GM21390 (cell line): ENCODE data around the gene SF3B2.
"Not testable (repeated sequence)": the region's sequence is repeated elsewhere in the genome, so short reads cannot be mapped to it uniquely, and the experiment has no call there.

Experiments
- ATAC-seq: cut with Tn5 transposase; IDR thresholded peaks from one replicate; pipeline ENCODE4 v1.9.1; 2021; ENCODE audit not compliant: unreplicated experiment

The SF3B2 gene

DNA sequence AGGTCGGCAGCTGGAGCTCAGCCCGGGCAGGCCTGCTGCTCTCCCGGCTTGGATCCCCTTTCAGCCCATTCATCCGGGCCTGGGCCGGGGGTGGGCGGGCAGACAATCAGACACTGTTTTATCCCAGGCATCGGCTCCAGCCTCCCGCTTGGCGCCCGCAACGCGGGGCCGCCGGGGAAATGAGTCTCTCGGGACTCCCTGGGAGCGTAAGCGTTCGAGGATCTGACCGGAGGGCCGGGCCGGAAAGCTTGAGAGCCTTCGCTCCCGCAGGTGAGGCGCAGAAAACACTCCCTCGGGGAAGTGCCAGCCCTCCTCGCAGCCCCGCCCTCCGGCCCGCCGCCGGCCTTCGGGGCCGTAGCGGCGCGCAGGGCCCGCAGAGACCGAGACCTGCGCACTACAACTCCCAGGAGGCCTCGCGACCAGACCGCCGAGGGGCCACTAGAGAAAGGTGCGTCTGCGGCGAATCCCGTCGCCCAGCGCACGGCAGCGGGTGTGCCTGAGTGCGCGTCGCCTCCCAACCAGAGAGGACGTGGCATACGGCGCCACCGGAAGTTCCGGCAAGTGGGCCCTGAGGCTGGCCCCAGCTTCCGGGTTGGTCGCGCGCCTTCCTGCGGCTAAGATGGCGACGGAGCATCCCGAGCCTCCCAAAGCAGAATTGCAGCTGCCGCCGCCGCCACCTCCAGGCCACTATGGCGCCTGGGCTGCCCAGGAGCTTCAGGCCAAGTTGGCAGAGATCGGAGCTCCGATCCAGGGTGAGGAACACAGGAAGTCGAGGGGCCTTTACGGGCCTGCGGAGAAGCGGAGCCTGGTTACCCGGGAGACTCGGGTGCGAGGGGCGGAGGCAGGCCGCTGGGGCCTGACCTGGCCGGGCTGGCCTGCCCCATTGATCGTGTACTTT is at the start of gene SF3B2:
TSS of gene SF3B2 (plus strand) at position 599 of the 898 bp plus-strand sequence. CDS start at position 620, 21 bp downstream.
- ATAC-seq, result peak; percentile 91

GRCh38 chr11:66002648-66003225 is 49.4 kb upstream of the SF3B2 start:
- peak; percentile 57 for ATAC-seq

- no peak for ATAC-seq
Observed at GRCh38 chr11:66003291-66003690, 48.9 kb upstream of the SF3B2 start.

- no peak for ATAC-seq
Observed at GRCh38 chr11:66004186-66004585, 48.0 kb upstream of the SF3B2 start.

- ATAC-seq, result no peak
Observed at GRCh38 chr11:66006134-66006890, 45.9 kb upstream of the SF3B2 start.

- no peak for ATAC-seq
Observed at GRCh38 chr11:66006891-66007176, 45.3 kb upstream of the SF3B2 start.

GRCh38 chr11:66007201-66007634 is 44.9 kb upstream of the SF3B2 start:
- ATAC-seq, result no peak

GRCh38 chr11:66008095-66008467 is 44.1 kb upstream of the SF3B2 start:
- ATAC-seq, result no peak

DNA sequence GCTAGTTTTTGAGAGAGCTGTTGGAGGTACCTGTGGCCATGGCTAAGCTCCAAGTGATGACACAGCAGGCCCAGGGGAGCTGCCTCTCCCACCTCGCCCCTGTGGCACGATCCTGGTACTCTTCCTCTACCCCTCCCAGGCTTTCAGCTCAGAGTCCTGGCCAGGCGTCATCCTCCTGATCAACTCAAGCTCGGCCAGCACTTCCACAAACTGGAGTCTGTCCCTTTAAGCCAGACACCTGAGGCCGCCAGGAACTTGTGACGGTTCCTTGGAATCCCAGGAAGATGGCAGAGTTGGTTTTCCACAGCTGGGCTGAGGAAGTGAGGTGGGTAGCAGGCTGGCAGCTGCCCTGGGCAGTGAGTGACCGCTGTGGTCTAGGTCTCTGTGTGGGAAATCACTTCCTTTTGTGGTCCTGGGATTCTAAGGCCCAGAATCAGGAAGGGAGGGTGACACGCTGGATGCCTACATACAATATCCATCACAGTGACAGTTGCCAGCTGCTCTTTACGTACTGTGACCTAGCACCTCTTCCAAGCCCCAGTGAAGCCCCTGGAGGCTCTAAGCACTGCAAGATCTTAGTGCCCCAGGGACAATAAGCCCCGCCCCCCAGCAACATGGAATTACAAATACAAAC is 43.6 kb upstream of the SF3B2 start:
- no peak for ATAC-seq

DNA sequence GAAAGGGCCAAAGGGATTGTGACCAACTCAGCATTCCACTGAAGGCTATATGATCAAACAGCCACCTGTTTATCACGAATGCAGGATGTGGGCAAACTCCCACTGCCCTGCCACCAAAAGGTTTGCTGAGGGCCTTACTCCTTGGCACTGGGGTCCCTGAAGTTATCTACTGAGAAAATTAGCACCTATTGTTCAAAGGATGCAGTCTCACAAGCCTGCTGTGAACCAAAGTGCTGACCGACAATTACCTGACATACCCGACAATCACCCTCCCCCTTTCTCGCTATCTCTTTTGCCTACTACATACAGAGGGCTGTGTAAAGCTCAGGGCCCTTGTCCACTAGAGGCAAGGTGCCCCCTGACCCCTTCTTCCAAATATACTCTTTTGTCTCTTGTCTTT is 42.1 kb upstream of the SF3B2 start:
- not testable (repeated sequence) for ATAC-seq

- ATAC-seq, result no peak
Observed at GRCh38 chr11:66011239-66011784, 40.9 kb upstream of the SF3B2 start.

DNA sequence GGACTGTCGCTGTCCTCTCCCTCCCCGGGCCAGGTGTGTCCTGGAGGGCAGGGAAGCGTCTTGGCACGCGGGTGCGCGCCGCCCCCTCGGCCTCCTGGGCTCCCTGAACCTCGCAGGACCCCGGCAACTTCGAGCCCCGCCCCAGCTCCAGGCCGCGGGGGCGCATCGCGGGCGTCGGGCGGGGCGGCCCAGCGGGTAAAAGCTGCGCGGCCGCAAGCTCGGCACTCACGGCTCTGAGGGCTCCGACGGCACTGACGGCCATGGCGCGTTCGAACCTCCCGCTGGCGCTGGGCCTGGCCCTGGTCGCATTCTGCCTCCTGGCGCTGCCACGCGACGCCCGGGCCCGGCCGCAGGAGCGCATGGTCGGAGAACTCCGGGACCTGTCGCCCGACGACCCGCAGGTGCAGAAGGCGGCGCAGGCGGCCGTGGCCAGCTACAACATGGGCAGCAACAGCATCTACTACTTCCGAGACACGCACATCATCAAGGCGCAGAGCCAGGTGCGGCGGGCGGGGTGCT is 40.3 kb upstream of the SF3B2 start, which contains the start of gene CST6:
TSS of gene CST6 (plus strand) at position 224 of the 519 bp plus-strand sequence. CDS start at position 261, 37 bp downstream.
- ATAC-seq, result no peak

- no peak for ATAC-seq
Observed at GRCh38 chr11:66012371-66012945, 39.7 kb upstream of the SF3B2 start.

GRCh38 chr11:66012946-66013761 is 39.0 kb upstream of the SF3B2 start:
- no peak for ATAC-seq

- no peak for ATAC-seq
Observed at GRCh38 chr11:66013762-66014100, 38.4 kb upstream of the SF3B2 start.

- ATAC-seq, result no peak
Observed at GRCh38 chr11:66014804-66015453, 37.2 kb upstream of the SF3B2 start.

GRCh38 chr11:66015454-66015881 is 36.7 kb upstream of the SF3B2 start:
- no peak for ATAC-seq

- ATAC-seq, result no peak
Observed at GRCh38 chr11:66015936-66016792, 36.0 kb upstream of the SF3B2 start.
